Testis (tissue), 2 donors: Measurements from ENCODE around the gene CRACDL.

ENCODE experiments used
- CTCF ChIP-seq, 3 experiments: fragments of 450-650 bp in 2 of 3; fragments of 200-600 bp in 1 of 3; sonication (generic) in 1 of 3; IDR thresholded peaks; one replicate each; pipeline ENCODE4 v1.5.1; 2016 to 2019; ENCODE audit warnings: antibody characterized with exemption in 3 of 3, mild to moderate bottlenecking in 2 of 3, moderate library complexity in 1 of 3
- POLR2A ChIP-seq: fragments of 450-650 bp; IDR thresholded peaks from one replicate; pipeline ENCODE4 v1.6.1; 2017; ENCODE audit warnings: antibody characterized with exemption, mild to moderate bottlenecking, moderate library complexity

GRCh38 chr2:98821629-98822135, 114.3 kb downstream of the CRACDL start:
- TF ChIP-seq CTCF (IDR thresholded peaks at IDR 0.05) (no peak), POLR2A (no peak)
